BLaER1 (cell line): ENCODE measurements around the gene RNF149.

ENCODE experiments used
- H3K27ac ChIP-seq: shearing (Covaris generic); formaldehyde crosslinking; 2 replicates; pipeline ENCODE4 v1.8.1; 2022
- H3K27me3 ChIP-seq: shearing (Covaris generic); formaldehyde crosslinking; 2 replicates; pipeline ENCODE4 v1.8.1; 2022
- H3K36me3 ChIP-seq: shearing (Covaris generic); formaldehyde crosslinking; 2 replicates; pipeline ENCODE4 v1.8.1; 2022
- H3K4me1 ChIP-seq: shearing (Covaris generic); formaldehyde crosslinking; 2 replicates; pipeline ENCODE4 v1.8.1; 2022
- H3K4me2 ChIP-seq: shearing (Covaris generic); formaldehyde crosslinking; 2 replicates; pipeline ENCODE4 v1.8.1; 2022
- H3K4me3 ChIP-seq: shearing (Covaris generic); formaldehyde crosslinking; 2 replicates; pipeline ENCODE4 v1.8.1; 2022
- H3K9ac ChIP-seq: shearing (Covaris generic); formaldehyde crosslinking; 2 replicates; pipeline ENCODE4 v1.8.1; 2022
- H3K9me3 ChIP-seq: shearing (Covaris generic); formaldehyde crosslinking; 2 replicates; pipeline ENCODE4 v1.8.1; 2022
- H4K20me1 ChIP-seq: shearing (Covaris generic); formaldehyde crosslinking; 2 replicates; pipeline ENCODE4 v1.8.1; 2022
- Cebpa-rat ChIP-seq: shearing (Covaris generic); IDR thresholded peaks from 2 replicates; pipeline ENCODE4 v1.8.1; 2022

RNF149 gene

GRCh38 chr2:101264360-101264939 is 44.1 kb downstream of the RNF149 start:
- no peak overlapping the region for H3K4me2 ChIP-seq
- no peak overlapping the region for H3K27ac ChIP-seq
- H3K36me3 ChIP-seq, result peaks cover 90% of the 10 kb centered on the region
- H3K27me3 ChIP-seq, result no peaks in the 10 kb centered on the region
- H3K4me1 ChIP-seq, result peaks cover 12% of the 10 kb centered on the region
- no peak overlapping the region for H3K4me3 ChIP-seq
- H4K20me1 ChIP-seq, result peaks cover 74% of the 10 kb centered on the region
- TF ChIP-seq Cebpa-rat, result no peak
- H3K9me3 ChIP-seq, result no peaks in the 10 kb centered on the region
- no peak overlapping the region for H3K9ac ChIP-seq

- peaks cover 72% of the 10 kb centered on the region for H4K20me1 ChIP-seq
- H3K36me3 ChIP-seq, result peaks cover 90% of the 10 kb centered on the region
These were observed 45.1 kb downstream of the RNF149 start for GRCh38 chr2:101263377-101263800.

GRCh38 chr2:101262142-101262541 is 46.4 kb downstream of the RNF149 start:
- Histone ChIP-seq H4K20me1 (peaks cover 69% of the 10 kb centered on the region), H3K27ac (no peak overlapping the region), H3K9me3 (no peaks in the 10 kb centered on the region), H3K36me3 (peaks cover 86% of the 10 kb centered on the region), H3K4me3 (no peak overlapping the region), H3K4me1 (no peaks in the 10 kb centered on the region), H3K9ac (no peak overlapping the region), H3K27me3 (no peaks in the 10 kb centered on the region), H3K4me2 (no peak overlapping the region)
- TF ChIP-seq Cebpa-rat, result no peak

More at GRCh38 chr2:101263377-101263800, 45.1 kb downstream of the RNF149 start:
- Histone ChIP-seq H3K9ac (no peak overlapping the region), H3K9me3 (no peaks in the 10 kb centered on the region), H3K4me2 (no peak overlapping the region), H3K4me3 (no peak overlapping the region), H3K27ac (no peak overlapping the region), H3K4me1 (peaks cover 11% of the 10 kb centered on the region), H3K27me3 (no peaks in the 10 kb centered on the region)
- no peak for TF ChIP-seq Cebpa-rat

GRCh38 chr2:101258804-101259203 is 49.7 kb downstream of the RNF149 start:
- Histone ChIP-seq H3K9ac (no peak overlapping the region), H3K27me3 (no peaks in the 10 kb centered on the region), H3K27ac (no peak overlapping the region), H3K4me2 (no peak overlapping the region), H3K9me3 (no peaks in the 10 kb centered on the region), H3K4me3 (no peak overlapping the region), H3K4me1 (peaks cover 21% of the 10 kb centered on the region), H3K36me3 (peaks cover 69% of the 10 kb centered on the region), H4K20me1 (peaks cover 77% of the 10 kb centered on the region)
- no peak for TF ChIP-seq Cebpa-rat

- Histone ChIP-seq H4K20me1 (peaks cover 77% of the 10 kb centered on the region), H3K4me2 (no peak overlapping the region), H3K27me3 (no peaks in the 10 kb centered on the region), H3K9me3 (no peaks in the 10 kb centered on the region), H3K4me1 (peaks cover 31% of the 10 kb centered on the region), H3K36me3 (peaks cover 50% of the 10 kb centered on the region), H3K4me3 (no peak overlapping the region), H3K27ac (no peak overlapping the region), H3K9ac (no peak overlapping the region)
- no peak for TF ChIP-seq Cebpa-rat
These were observed 52.2 kb downstream of the RNF149 start for GRCh38 chr2:101256316-101256715.

GRCh38 chr2:101255501-101255900 is 53.0 kb downstream of the RNF149 start:
- Histone ChIP-seq H3K9ac (no peak overlapping the region), H3K4me2 (no peak overlapping the region), H3K27ac (no peak overlapping the region), H4K20me1 (peaks cover 69% of the 10 kb centered on the region), H3K36me3 (peaks cover 44% of the 10 kb centered on the region), H3K27me3 (no peaks in the 10 kb centered on the region), H3K4me3 (no peak overlapping the region), H3K4me1 (peaks cover 32% of the 10 kb centered on the region), H3K9me3 (no peaks in the 10 kb centered on the region)
- no peak for TF ChIP-seq Cebpa-rat

GRCh38 chr2:101253703-101254450 is 54.6 kb downstream of the RNF149 start:
- H3K9ac ChIP-seq, result peak overlapping the region; percentile 99
- peak overlapping the region; percentile 100 for H3K4me3 ChIP-seq
- H3K9me3 ChIP-seq, result no peaks in the 10 kb centered on the region
- H3K27me3 ChIP-seq, result no peaks in the 10 kb centered on the region
- TF ChIP-seq Cebpa-rat, result no peak
- peak overlapping the region; percentile 87 for H3K4me2 ChIP-seq
- H3K36me3 ChIP-seq, result peaks cover 29% of the 10 kb centered on the region
- peak overlapping the region; percentile 98 for H3K27ac ChIP-seq
- H4K20me1 ChIP-seq, result peaks cover 55% of the 10 kb centered on the region
- peaks cover 34% of the 10 kb centered on the region for H3K4me1 ChIP-seq

GRCh38 chr2:101253013-101253702 is 55.3 kb downstream of the RNF149 start:
- Histone ChIP-seq H3K9ac (peak overlapping the region; percentile 99), H3K4me3 (peak overlapping the region; percentile 100), H3K27me3 (no peaks in the 10 kb centered on the region), H4K20me1 (peaks cover 49% of the 10 kb centered on the region), H3K4me1 (peaks cover 37% of the 10 kb centered on the region), H3K4me2 (peak overlapping the region; percentile 87), H3K9me3 (no peaks in the 10 kb centered on the region), H3K27ac (peak overlapping the region; percentile 98), H3K36me3 (peaks cover 23% of the 10 kb centered on the region)
- no peak for TF ChIP-seq Cebpa-rat

- peak within 1 kb of the TSS; percentile 99 for H3K9ac ChIP-seq
- peak within 1 kb of the TSS; percentile 100 for H3K4me3 ChIP-seq
- peak within 1 kb of the TSS; percentile 98 for H3K27ac ChIP-seq
- H3K4me1 ChIP-seq, result peaks cover 37% of the 10 kb centered on the region
- TF ChIP-seq Cebpa-rat, result no peak
- no peaks in the 10 kb centered on the region for H3K27me3 ChIP-seq
- H4K20me1 ChIP-seq, result peaks cover 44% of the 10 kb centered on the region
- H3K4me2 ChIP-seq, result peak within 1 kb of the TSS; percentile 87
- H3K9me3 ChIP-seq, result no peaks in the 10 kb centered on the region
- peaks cover 17% of the 10 kb centered on the region for H3K36me3 ChIP-seq
These were observed 56.0 kb downstream of the RNF149 start, which contains the start of gene CNOT11 for GRCh38 chr2:101252408-101253012. TSS of gene CNOT11 (plus strand) at chr2:101252886. CDS start at chr2:101252965, 79 bp downstream.
